Measurements from ENCODE around the gene ADSS2. TPM values are rescaled to one million over a fixed set of nuclear protein-coding genes. Genes with fewer than 3 reads are reported as not detected.

ADSS2 gene
- total RNA-seq, 1 donor from 2014 or later, result 181 TPM

DNA sequence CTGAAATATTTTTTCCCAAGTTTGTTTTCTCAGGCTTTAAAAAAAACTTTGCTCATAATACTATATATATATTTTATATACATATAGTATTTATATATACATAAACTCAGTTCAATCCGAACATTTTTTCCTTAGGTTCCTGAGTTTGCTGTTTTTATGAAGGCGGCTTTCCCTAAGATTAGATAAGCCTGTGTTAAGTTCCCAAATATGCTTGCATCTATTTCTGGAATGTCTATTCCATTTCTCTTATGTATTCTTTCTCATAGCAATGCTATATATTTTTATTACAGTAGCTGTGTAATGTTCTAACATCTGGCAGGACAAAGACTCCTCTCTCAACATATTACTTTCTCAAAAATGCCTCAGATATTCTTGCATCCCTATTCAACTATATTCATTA is 45.9 kb downstream of the ADSS2 start:
- no peaks in the 10 kb centered on the region for H3K4me1 ChIP-seq
- no peak for DNase-seq (ENCODE audit: low spot score)
- no peaks in the 10 kb centered on the region for H3K4me1 Mint-ChIP-seq
- no peak overlapping the region for H3K4me3 ChIP-seq
- no peak overlapping the region for H3K27ac ChIP-seq
- no peaks in the 10 kb centered on the region for H3K27me3 ChIP-seq
- no peak overlapping the region for H3K4me2 ChIP-seq
- H3K27me3 Mint-ChIP-seq (ENCODE audit: insufficient read depth, low read depth), result no peaks in the 10 kb centered on the region
- no peak overlapping the region for H3K9ac ChIP-seq
- H3F3A ChIP-seq (ENCODE audit: low read depth), result peaks cover 7% of the 10 kb centered on the region
- peaks cover 64% of the 10 kb centered on the region for H3K36me3 Mint-ChIP-seq
- H3K4me3 Mint-ChIP-seq, result no peak overlapping the region
- H4K20me1 ChIP-seq (ENCODE audit: low read depth), result no peaks in the 10 kb centered on the region
- no peak for TF ChIP-seq EZH2 (IDR thresholded peaks at IDR 0.05)
- no peak for TF ChIP-seq EZH2phosphoT487 (IDR thresholded peaks at IDR 0.05)
- peaks cover 31% of the 10 kb centered on the region for H3K9me3 Mint-ChIP-seq
- no peaks in the 10 kb centered on the region for H3K79me2 ChIP-seq (ENCODE audit: low read depth)
- H3K36me3 ChIP-seq, result peaks cover 57% of the 10 kb centered on the region
- H2AFZ ChIP-seq (replicated peaks), result no peak overlapping the region
- no peak overlapping the region for H3K27ac Mint-ChIP-seq
- H3K9me3 ChIP-seq (ENCODE audit: low read depth), result peaks cover 19% of the 10 kb centered on the region

GRCh38 chr1:244403431-244403830 is 48.3 kb downstream of the ADSS2 start:
- no peak for DNase-seq (ENCODE audit: low spot score)
- Histone ChIP-seq H3K79me2 (ENCODE audit: low read depth) (no peaks in the 10 kb centered on the region), H3K4me1 (no peaks in the 10 kb centered on the region), H3F3A (ENCODE audit: low read depth) (peaks cover 8% of the 10 kb centered on the region), H3K27ac (no peak overlapping the region), H3K9me3 (ENCODE audit: low read depth) (peaks cover 20% of the 10 kb centered on the region), H3K4me2 (no peak overlapping the region), H4K20me1 (ENCODE audit: low read depth) (no peaks in the 10 kb centered on the region), H3K27me3 (no peaks in the 10 kb centered on the region), H3K9ac (no peak overlapping the region), H3K36me3 (peaks cover 43% of the 10 kb centered on the region), H3K4me3 (no peak overlapping the region), H2AFZ (replicated peaks) (no peak overlapping the region)
- Mint-ChIP-seq H3K27ac (no peak overlapping the region), H3K4me3 (no peak overlapping the region), H3K27me3 (ENCODE audit: insufficient read depth, low read depth) (peaks cover 2% of the 10 kb centered on the region), H3K4me1 (no peaks in the 10 kb centered on the region), H3K9me3 (peaks cover 40% of the 10 kb centered on the region), H3K36me3 (peaks cover 58% of the 10 kb centered on the region)
- TF ChIP-seq, protein P1, sequence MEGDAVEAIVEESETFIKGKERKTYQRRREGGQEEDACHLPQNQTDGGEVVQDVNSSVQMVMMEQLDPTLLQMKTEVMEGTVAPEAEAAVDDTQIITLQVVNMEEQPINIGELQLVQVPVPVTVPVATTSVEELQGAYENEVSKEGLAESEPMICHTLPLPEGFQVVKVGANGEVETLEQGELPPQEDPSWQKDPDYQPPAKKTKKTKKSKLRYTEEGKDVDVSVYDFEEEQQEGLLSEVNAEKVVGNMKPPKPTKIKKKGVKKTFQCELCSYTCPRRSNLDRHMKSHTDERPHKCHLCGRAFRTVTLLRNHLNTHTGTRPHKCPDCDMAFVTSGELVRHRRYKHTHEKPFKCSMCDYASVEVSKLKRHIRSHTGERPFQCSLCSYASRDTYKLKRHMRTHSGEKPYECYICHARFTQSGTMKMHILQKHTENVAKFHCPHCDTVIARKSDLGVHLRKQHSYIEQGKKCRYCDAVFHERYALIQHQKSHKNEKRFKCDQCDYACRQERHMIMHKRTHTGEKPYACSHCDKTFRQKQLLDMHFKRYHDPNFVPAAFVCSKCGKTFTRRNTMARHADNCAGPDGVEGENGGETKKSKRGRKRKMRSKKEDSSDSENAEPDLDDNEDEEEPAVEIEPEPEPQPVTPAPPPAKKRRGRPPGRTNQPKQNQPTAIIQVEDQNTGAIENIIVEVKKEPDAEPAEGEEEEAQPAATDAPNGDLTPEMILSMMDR (IDR thresholded peaks at IDR 0.05), result no peak
- TF ChIP-seq EZH2 (IDR thresholded peaks at IDR 0.05), result no peak

DNA sequence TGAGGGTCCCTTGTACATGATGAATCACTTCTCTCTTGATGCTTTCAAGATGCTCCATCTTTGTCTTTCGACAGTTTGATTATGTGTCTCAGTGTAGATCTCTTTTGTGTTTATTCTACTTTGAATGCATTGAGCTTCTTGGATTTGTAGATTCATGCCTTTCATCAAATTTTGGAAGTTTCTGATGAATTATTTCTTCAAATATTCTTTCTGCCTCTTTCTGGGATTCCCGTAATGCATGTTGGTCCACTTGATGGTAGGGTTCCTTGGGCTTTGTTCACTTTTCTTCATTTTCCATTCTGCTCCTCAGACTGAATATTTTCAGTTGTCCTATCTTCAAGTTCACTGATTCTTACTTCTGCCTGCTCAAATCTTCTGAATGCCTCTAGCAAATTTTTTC is 50.7 kb downstream of the ADSS2 start:
- Histone ChIP-seq H3K36me3 (peaks cover 40% of the 10 kb centered on the region), H3K27me3 (no peaks in the 10 kb centered on the region), H3K27ac (no peak overlapping the region), H3K9ac (no peak overlapping the region), H3K4me2 (no peak overlapping the region), H2AFZ (replicated peaks) (no peak overlapping the region), H3K4me1 (no peaks in the 10 kb centered on the region), H4K20me1 (ENCODE audit: low read depth) (no peaks in the 10 kb centered on the region), H3F3A (ENCODE audit: low read depth) (peaks cover 8% of the 10 kb centered on the region), H3K9me3 (ENCODE audit: low read depth) (peaks cover 20% of the 10 kb centered on the region), H3K79me2 (ENCODE audit: low read depth) (no peaks in the 10 kb centered on the region), H3K4me3 (no peak overlapping the region)
- Mint-ChIP-seq H3K4me3 (no peak overlapping the region), H3K4me1 (no peaks in the 10 kb centered on the region), H3K9me3 (peaks cover 40% of the 10 kb centered on the region), H3K36me3 (peaks cover 48% of the 10 kb centered on the region), H3K27me3 (ENCODE audit: insufficient read depth, low read depth) (peaks cover 2% of the 10 kb centered on the region), H3K27ac (no peak overlapping the region)
- no peak for TF ChIP-seq EZH2phosphoT487 (IDR thresholded peaks at IDR 0.05)
- TF ChIP-seq, protein P1 (IDR thresholded peaks at IDR 0.05), result no peak
- TF ChIP-seq EZH2 (IDR thresholded peaks at IDR 0.05), result no peak
- no peak for DNase-seq (ENCODE audit: low spot score)

DNA sequence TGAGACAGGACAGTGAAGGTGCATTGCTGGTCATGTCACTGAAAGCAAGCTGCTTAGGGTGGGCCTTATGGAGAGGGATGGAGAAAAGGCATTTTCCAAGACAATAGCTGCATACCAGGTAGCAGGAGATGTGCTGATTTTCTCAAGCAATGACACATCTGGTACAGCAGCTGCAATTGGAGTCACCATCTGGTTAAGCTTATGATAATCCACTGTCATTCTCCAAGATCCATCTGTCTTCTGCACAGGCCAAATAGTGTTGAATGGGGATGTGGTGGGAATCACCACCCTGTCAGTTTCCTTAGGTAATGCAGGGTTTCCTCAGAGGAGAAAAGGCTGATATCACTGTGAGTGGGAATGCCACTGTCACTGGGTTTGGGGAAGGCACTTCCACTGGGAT is 54.6 kb downstream of the ADSS2 start:
- no peak overlapping the region for H3K4me2 ChIP-seq
- no peak overlapping the region for H2AFZ ChIP-seq (replicated peaks)
- Mint-ChIP-seq H3K4me3 (no peak overlapping the region), H3K4me1 (no peaks in the 10 kb centered on the region), H3K36me3 (peaks cover 22% of the 10 kb centered on the region), H3K9me3 (peaks cover 21% of the 10 kb centered on the region), H3K27ac (no peak overlapping the region), H3K27me3 (ENCODE audit: insufficient read depth, low read depth) (peaks cover 4% of the 10 kb centered on the region)
- H3K79me2 ChIP-seq (ENCODE audit: low read depth), result no peaks in the 10 kb centered on the region
- H3K9me3 ChIP-seq (ENCODE audit: low read depth), result peaks cover 11% of the 10 kb centered on the region
- H3K4me3 ChIP-seq, result no peak overlapping the region
- no peaks in the 10 kb centered on the region for H3K27me3 ChIP-seq
- no peaks in the 10 kb centered on the region for H3K4me1 ChIP-seq
- no peaks in the 10 kb centered on the region for H4K20me1 ChIP-seq (ENCODE audit: low read depth)
- no peak for DNase-seq (ENCODE audit: low spot score)
- H3K36me3 ChIP-seq, result peaks cover 18% of the 10 kb centered on the region
- no peak overlapping the region for H3K9ac ChIP-seq
- no peak for TF ChIP-seq EZH2 (IDR thresholded peaks at IDR 0.05)
- TF ChIP-seq, protein P1 (IDR thresholded peaks at IDR 0.05), result no peak
- no peak for TF ChIP-seq EZH2phosphoT487 (IDR thresholded peaks at IDR 0.05)
- H3K27ac ChIP-seq, result no peak overlapping the region
- H3F3A ChIP-seq (ENCODE audit: low read depth), result peaks cover 8% of the 10 kb centered on the region

All from neural progenitor cell (in vitro differentiated cells).